Thyroid gland (tissue), 4 donors: ENCODE results near the gene CBR4.

Experiments
- CTCF ChIP-seq, 6 experiments: fragments of 200-600 bp in 3 of 6; fragments of 450-650 bp in 3 of 6; sonication (generic) in 3 of 6; IDR thresholded peaks; one replicate each; pipeline ENCODE4 v1.5.1; 2016 to 2019; ENCODE audit warnings: antibody characterized with exemption in 6 of 6, mild to moderate bottlenecking in 2 of 6, inconsistent platforms in 1 of 6, moderate library complexity in 1 of 6
- POLR2A ChIP-seq, 2 donors: fragments of 450-650 bp; IDR thresholded peaks; one replicate each; pipeline ENCODE4 v1.6.1; 2017; ENCODE audit warnings: antibody characterized with exemption in 2 of 2, mild to moderate bottlenecking in 2 of 2, moderate library complexity in 1 of 2

- TF ChIP-seq POLR2A (IDR thresholded peaks at IDR 0.05) (no peak), CTCF (IDR thresholded peaks at IDR 0.05) (no peak)
These were observed 8.4 kb upstream of the CBR4 start for GRCh38 chr4:169018406-169018805.
